ENCODE measurements around the gene FBXO47. TPM values are rescaled to one million over a fixed set of nuclear protein-coding genes. Genes with fewer than 3 reads are reported as not detected.

Gene FBXO47
- total RNA-seq, 2 experiments from 2014 or later, result not detected

GRCh38 chr17:38905375-38905774, 61.8 kb downstream of the FBXO47 start:
- Mint-ChIP-seq H3K4me3 (no peak overlapping the region), H3K36me3 (ENCODE audit: low read depth) (peaks cover 37% of the 10 kb centered on the region), H3K9me3 (no peaks in the 10 kb centered on the region), H3K27me3 (no peaks in the 10 kb centered on the region), H3K4me1 (peaks cover 23% of the 10 kb centered on the region), H3K27ac (no peak overlapping the region)
- DNase-seq, result no peak
- CTCF ChIA-PET, result interaction anchor here (1.3 kb wide), 1 partner anchor 17 kb away, joined by 3 read pairs; no protein-coding TSS in a partner anchor
- POLR2A ChIA-PET, result no interaction called here

GRCh38 chr17:38904892-38905291, 62.3 kb downstream of the FBXO47 start:
- ChIA-PET CTCF (interaction anchor here (1.1 to 1.2 kb wide), 2 partner anchors 20 to 51 kb away, joined by 3 read pairs; no protein-coding TSS in a partner anchor), POLR2A (no interaction called here)
- H3K4me1 Mint-ChIP-seq, result peaks cover 23% of the 10 kb centered on the region
- no peaks in the 10 kb centered on the region for H3K27me3 Mint-ChIP-seq
- no peak overlapping the region for H3K4me3 Mint-ChIP-seq
- H3K36me3 Mint-ChIP-seq (ENCODE audit: low read depth), result peaks cover 37% of the 10 kb centered on the region
- no peak for DNase-seq
- no peak overlapping the region for H3K27ac Mint-ChIP-seq
- no peaks in the 10 kb centered on the region for H3K9me3 Mint-ChIP-seq

GRCh38 chr17:38903404-38903803, 63.8 kb downstream of the FBXO47 start:
- H3K9me3 Mint-ChIP-seq, result no peaks in the 10 kb centered on the region
- CTCF ChIA-PET, result interaction anchor here (0.6 kb wide), 1 partner anchor 11 kb away, joined by 3 read pairs; no protein-coding TSS in a partner anchor
- no peak overlapping the region for H3K4me3 Mint-ChIP-seq
- H3K4me1 Mint-ChIP-seq, result peaks cover 38% of the 10 kb centered on the region
- H3K27me3 Mint-ChIP-seq, result no peaks in the 10 kb centered on the region
- DNase-seq, result no peak
- no peak overlapping the region for H3K27ac Mint-ChIP-seq
- POLR2A ChIA-PET, result no interaction called here
- H3K36me3 Mint-ChIP-seq (ENCODE audit: low read depth), result peaks cover 50% of the 10 kb centered on the region

GRCh38 chr17:38900978-38901656, 66.1 kb downstream of the FBXO47 start:
- Mint-ChIP-seq H3K4me1 (peaks cover 56% of the 10 kb centered on the region), H3K27ac (peak overlapping the region; percentile 82), H3K4me3 (no peak overlapping the region), H3K36me3 (ENCODE audit: low read depth) (peaks cover 71% of the 10 kb centered on the region), H3K27me3 (no peaks in the 10 kb centered on the region), H3K9me3 (no peaks in the 10 kb centered on the region)
- POLR2A ChIA-PET, result interaction anchor here (1.1 kb wide), 1 partner anchor 24 kb away, joined by 3 read pairs; the partner anchor contains the start of gene LASP1NB
- CTCF ChIA-PET, result interaction anchor here (0.8 to 1.6 kb wide), 6 partner anchors 11 to 337 kb away, joined by 3 read pairs; partner anchors contain the start of gene LASP1
- DNase-seq, result peak; percentile 24

GRCh38 chr17:38899421-38899820, 67.8 kb downstream of the FBXO47 start:
- Mint-ChIP-seq H3K27me3 (no peaks in the 10 kb centered on the region), H3K27ac (peak overlapping the region; percentile 91), H3K9me3 (no peaks in the 10 kb centered on the region), H3K36me3 (ENCODE audit: low read depth) (peaks cover 72% of the 10 kb centered on the region), H3K4me3 (peak overlapping the region; percentile 69), H3K4me1 (peaks cover 62% of the 10 kb centered on the region)
- POLR2A ChIA-PET, result interaction anchor here (0.7 kb wide), 1 partner anchor 73 kb away, joined by 4 read pairs; no protein-coding TSS in a partner anchor
- DNase-seq, result no peak
- CTCF ChIA-PET, result interaction anchor here (0.5 to 1.1 kb wide), 4 partner anchors 22 to 30 kb away, joined by 3 to 4 read pairs (median 3); no protein-coding TSS in a partner anchor

GRCh38 chr17:38898812-38899348, 68.3 kb downstream of the FBXO47 start:
- POLR2A ChIA-PET, result no interaction called here

GRCh38 chr17:38898291-38898679, 68.9 kb downstream of the FBXO47 start:
- DNase-seq, result peak; percentile 41
- no peaks in the 10 kb centered on the region for H3K27me3 Mint-ChIP-seq
- H3K4me1 Mint-ChIP-seq, result peaks cover 74% of the 10 kb centered on the region
- H3K27ac Mint-ChIP-seq, result peak overlapping the region; percentile 91
- H3K9me3 Mint-ChIP-seq, result no peaks in the 10 kb centered on the region
- CTCF ChIA-PET, result interaction anchor here (0.6 to 1.9 kb wide), 10 partner anchors 8 to 82 kb away, joined by 3 to 5 read pairs (median 4); no protein-coding TSS in a partner anchor
- peak overlapping the region; percentile 69 for H3K4me3 Mint-ChIP-seq
- H3K36me3 Mint-ChIP-seq (ENCODE audit: low read depth), result peaks cover 68% of the 10 kb centered on the region
- POLR2A ChIA-PET, result no interaction called here

More at GRCh38 chr17:38898812-38899348, 68.3 kb downstream of the FBXO47 start:
- no peaks in the 10 kb centered on the region for H3K27me3 Mint-ChIP-seq
- H3K9me3 Mint-ChIP-seq, result no peaks in the 10 kb centered on the region
- H3K36me3 Mint-ChIP-seq (ENCODE audit: low read depth), result peaks cover 71% of the 10 kb centered on the region
- peak overlapping the region; percentile 91 for H3K27ac Mint-ChIP-seq
- CTCF ChIA-PET, result interaction anchor here (0.5 to 1.9 kb wide), 9 partner anchors 9 to 81 kb away, joined by 3 to 5 read pairs (median 3); no protein-coding TSS in a partner anchor
- peak; percentile 83 for DNase-seq
- H3K4me1 Mint-ChIP-seq, result peaks cover 68% of the 10 kb centered on the region
- peak overlapping the region; percentile 69 for H3K4me3 Mint-ChIP-seq

GRCh38 chr17:38897671-38898290, 69.4 kb downstream of the FBXO47 start:
- Mint-ChIP-seq H3K4me3 (peak overlapping the region; percentile 69), H3K36me3 (ENCODE audit: low read depth) (peaks cover 64% of the 10 kb centered on the region), H3K9me3 (no peaks in the 10 kb centered on the region), H3K27ac (peak overlapping the region; percentile 91), H3K27me3 (no peaks in the 10 kb centered on the region), H3K4me1 (peaks cover 76% of the 10 kb centered on the region)
- CTCF ChIA-PET, result interaction anchor here (1.0 to 1.9 kb wide), 9 partner anchors 8 to 26 kb away, joined by 3 to 5 read pairs (median 5); no protein-coding TSS in a partner anchor
- no peak for DNase-seq
- POLR2A ChIA-PET, result no interaction called here

GRCh38 chr17:38897176-38897575, 70.0 kb downstream of the FBXO47 start:
- H3K4me3 Mint-ChIP-seq, result no peak overlapping the region
- H3K27ac Mint-ChIP-seq, result peak overlapping the region; percentile 91
- H3K9me3 Mint-ChIP-seq, result no peaks in the 10 kb centered on the region
- ChIA-PET POLR2A (no interaction called here), CTCF (interaction anchor here (1.2 to 1.9 kb wide), 5 partner anchors 12 to 26 kb away, joined by 3 to 5 read pairs (median 3); no protein-coding TSS in a partner anchor)
- no peak for DNase-seq
- peaks cover 66% of the 10 kb centered on the region for H3K36me3 Mint-ChIP-seq (ENCODE audit: low read depth)
- H3K4me1 Mint-ChIP-seq, result peaks cover 82% of the 10 kb centered on the region
- no peaks in the 10 kb centered on the region for H3K27me3 Mint-ChIP-seq

GRCh38 chr17:38896346-38896954, 70.8 kb downstream of the FBXO47 start:
- peaks cover 87% of the 10 kb centered on the region for H3K4me1 Mint-ChIP-seq
- no peak for DNase-seq
- H3K27me3 Mint-ChIP-seq, result no peaks in the 10 kb centered on the region
- no peak overlapping the region for H3K4me3 Mint-ChIP-seq
- CTCF ChIA-PET, result no interaction called here
- POLR2A ChIA-PET, result no interaction called here
- peak overlapping the region; percentile 72 for H3K27ac Mint-ChIP-seq
- H3K36me3 Mint-ChIP-seq (ENCODE audit: low read depth), result peaks cover 70% of the 10 kb centered on the region
- no peaks in the 10 kb centered on the region for H3K9me3 Mint-ChIP-seq

- ChIA-PET POLR2A (interaction anchor here (0.9 kb wide), 1 partner anchor 12 kb away, joined by 3 read pairs; no protein-coding TSS in a partner anchor), CTCF (interaction anchor here (1.1 to 1.4 kb wide), 2 partner anchors 9 to 21 kb away, joined by 4 to 7 read pairs; no protein-coding TSS in a partner anchor)
- no peak for DNase-seq
- peaks cover 90% of the 10 kb centered on the region for H3K4me1 Mint-ChIP-seq
- no peak overlapping the region for H3K4me3 Mint-ChIP-seq
- H3K9me3 Mint-ChIP-seq, result no peaks in the 10 kb centered on the region
- H3K36me3 Mint-ChIP-seq (ENCODE audit: low read depth), result peaks cover 70% of the 10 kb centered on the region
- no peaks in the 10 kb centered on the region for H3K27me3 Mint-ChIP-seq
- H3K27ac Mint-ChIP-seq, result peak overlapping the region; percentile 3
These were observed 72.9 kb downstream of the FBXO47 start for GRCh38 chr17:38894276-38894675.

- CTCF ChIA-PET, result interaction anchor here (1.1 to 1.4 kb wide), 2 partner anchors 8 to 20 kb away, joined by 4 to 7 read pairs; no protein-coding TSS in a partner anchor
- Mint-ChIP-seq H3K27me3 (no peaks in the 10 kb centered on the region), H3K4me1 (peaks cover 90% of the 10 kb centered on the region), H3K4me3 (no peak overlapping the region), H3K9me3 (no peaks in the 10 kb centered on the region), H3K36me3 (ENCODE audit: low read depth) (peaks cover 67% of the 10 kb centered on the region), H3K27ac (peak overlapping the region; percentile 90)
- POLR2A ChIA-PET, result interaction anchor here (0.7 to 0.9 kb wide), 2 partner anchors 12 to 33 kb away, joined by 3 to 4 read pairs; no protein-coding TSS in a partner anchor
- DNase-seq, result peak; percentile 25
These were observed 73.6 kb downstream of the FBXO47 start for GRCh38 chr17:38893607-38894006.
